HL-60 (cell line): ENCODE data around the gene PIP5K1C.

Source experiments
- CTCF ChIP-seq: IDR thresholded peaks from one replicate; pipeline ENCODE4 v1.5.1; 2011; ENCODE audit warnings: low read length, control low read depth, inconsistent platforms; ENCODE audit not compliant: insufficient read depth
- GABPA ChIP-seq: IDR thresholded peaks from 2 replicates; pipeline ENCODE4 v1.6.1; 2012; ENCODE audit warnings: low read depth

GRCh38 chr19:3623716-3624115 is 76.6 kb downstream of the PIP5K1C start:
- TF ChIP-seq GABPA (no peak), CTCF (no peak)
